Measurements from ENCODE around the gene SPARCL1. TPM values are rescaled to one million over a fixed set of nuclear protein-coding genes. Genes with fewer than 3 reads are reported as not detected.

The SPARCL1 gene
- total and polyA plus RNA-seq, 4 donors = 1.9 to 25.8 (median 13.3) TPM

DNA sequence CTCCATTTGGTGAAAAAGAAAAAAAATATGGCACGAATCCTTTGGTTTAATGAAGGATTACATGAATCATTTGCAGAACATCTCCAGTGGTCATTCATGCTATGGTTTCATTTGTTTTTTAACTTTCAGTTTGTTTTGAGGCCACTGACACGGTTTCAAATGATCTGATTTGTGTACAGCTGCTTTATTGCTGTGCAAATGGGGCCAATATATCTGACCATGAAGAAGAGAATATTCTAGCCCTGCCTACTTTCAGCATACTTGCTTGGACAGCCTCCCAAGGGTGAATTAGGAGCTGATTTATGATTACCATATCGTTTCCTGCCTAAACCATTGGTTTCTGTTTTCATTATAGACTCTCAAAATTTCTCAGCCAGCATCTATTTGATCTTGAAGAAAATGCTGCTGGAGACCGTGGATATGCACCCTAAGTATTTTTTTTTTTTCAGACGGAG lies 30.7 kb downstream of the SPARCL1 start:
- Histone ChIP-seq H3K9me3 (ENCODE audit: control insufficient read depth in 4 of 4, low read length in 3 of 4) (no peaks in the 10 kb centered on the region), H3K27me3 (ENCODE audit: control insufficient read depth in 4 of 4, insufficient read depth in 4 of 4, low read length in 3 of 4) (no peaks in the 10 kb centered on the region), H3K36me3 (ENCODE audit: control insufficient read depth in 4 of 4, insufficient read depth in 3 of 4, low read depth in 1 of 4, low read length in 3 of 4) (no peaks in the 10 kb centered on the region), H3K4me3 (ENCODE audit: low read depth in 1 of 3, low read length in 3 of 3) (no peak overlapping the region), H3K27ac (ENCODE audit: low read depth in 1 of 2, low read length in 2 of 2) (no peak overlapping the region), H3K4me1 (ENCODE audit: control insufficient read depth in 4 of 4, insufficient read depth in 4 of 4, low read length in 3 of 4) (peaks cover 0 to 9% (median 5%) of the 10 kb centered on the region in 4 donors), H3K9ac (ENCODE audit: low read depth in 1 of 2, low read length in 2 of 2) (no peak overlapping the region)
- no peak for DNase-seq (ENCODE audit: low spot score)
- 49% methylated on average over 5 of the region's 5 CpGs for WGBS
- TF ChIP-seq FOXA2 (IDR thresholded peaks at IDR 0.05) = no peak
- no peak for TF ChIP-seq HNF4G (IDR thresholded peaks at IDR 0.05)
- TF ChIP-seq, protein P1, sequence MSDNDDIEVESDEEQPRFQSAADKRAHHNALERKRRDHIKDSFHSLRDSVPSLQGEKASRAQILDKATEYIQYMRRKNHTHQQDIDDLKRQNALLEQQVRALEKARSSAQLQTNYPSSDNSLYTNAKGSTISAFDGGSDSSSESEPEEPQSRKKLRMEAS (IDR thresholded peaks at IDR 0.05) = no peak
- no peak for TF ChIP-seq FOXA1 (IDR thresholded peaks at IDR 0.05)
- no peak for TF ChIP-seq GABPA (IDR thresholded peaks at IDR 0.05 in 1 of 2, conservative IDR thresholded peaks at IDR 0.05 in 1 of 2)
- TF ChIP-seq, protein P2, sequence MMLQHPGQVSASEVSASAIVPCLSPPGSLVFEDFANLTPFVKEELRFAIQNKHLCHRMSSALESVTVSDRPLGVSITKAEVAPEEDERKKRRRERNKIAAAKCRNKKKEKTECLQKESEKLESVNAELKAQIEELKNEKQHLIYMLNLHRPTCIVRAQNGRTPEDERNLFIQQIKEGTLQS (IDR thresholded peaks at IDR 0.05) = no peak

DNA sequence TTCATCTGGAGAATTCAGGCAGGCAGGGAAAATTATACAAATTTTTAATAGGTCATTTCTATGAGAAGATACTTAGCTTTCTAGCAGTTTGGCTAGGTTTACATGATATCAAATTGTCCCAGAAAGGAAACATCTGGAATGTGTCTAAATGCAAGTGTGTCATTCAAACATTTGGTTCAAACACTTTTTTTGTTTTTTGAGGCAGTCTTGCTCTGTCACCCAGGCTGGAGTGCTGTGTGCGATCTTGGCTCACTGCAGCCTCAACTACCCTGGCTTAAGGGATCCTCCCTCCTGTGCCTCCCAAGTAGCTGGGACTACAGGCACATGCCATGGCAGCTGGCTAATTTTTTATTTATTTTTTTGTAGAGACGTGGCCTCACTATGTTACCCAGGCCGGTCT lies 31.6 kb downstream of the SPARCL1 start:
- no peak for DNase-seq (ENCODE audit: low spot score)
- TF ChIP-seq CTCF (IDR thresholded peaks at IDR 0.05; ENCODE audit: low read depth, low read length, missing input control) (no peak), ZBTB33 (IDR thresholded peaks at IDR 0.05) (no peak), FOXA2 (IDR thresholded peaks at IDR 0.05) (no peak), FOXA1 (IDR thresholded peaks at IDR 0.05) (no peak), YY1 (IDR thresholded peaks at IDR 0.05) (no peak), GABPA (IDR thresholded peaks at IDR 0.05 in 1 of 2, conservative IDR thresholded peaks at IDR 0.05 in 1 of 2) (no peak)
- Histone ChIP-seq H3K4me3 (ENCODE audit: low read depth in 1 of 3, low read length in 3 of 3) (no peak overlapping the region), H3K9me3 (ENCODE audit: control insufficient read depth in 4 of 4, low read length in 3 of 4) (no peaks in the 10 kb centered on the region), H3K4me1 (ENCODE audit: control insufficient read depth in 4 of 4, insufficient read depth in 4 of 4, low read length in 3 of 4) (peaks cover 0 to 11% (median 6%) of the 10 kb centered on the region in 4 donors), H3K36me3 (ENCODE audit: control insufficient read depth in 4 of 4, insufficient read depth in 3 of 4, low read depth in 1 of 4, low read length in 3 of 4) (no peaks in the 10 kb centered on the region), H3K9ac (ENCODE audit: low read depth in 1 of 2, low read length in 2 of 2) (no peak overlapping the region), H3K27ac (ENCODE audit: low read depth in 1 of 2, low read length in 2 of 2) (no peak overlapping the region), H3K27me3 (ENCODE audit: control insufficient read depth in 4 of 4, insufficient read depth in 4 of 4, low read length in 3 of 4) (no peaks in the 10 kb centered on the region)
- WGBS = 92% methylated on average over 3 of the region's 3 CpGs

GRCh38 chr4:87497159-87497558 lies 32.0 kb downstream of the SPARCL1 start:
- Histone ChIP-seq H3K9ac (ENCODE audit: low read depth in 1 of 2, low read length in 2 of 2) (no peak overlapping the region), H3K27me3 (ENCODE audit: control insufficient read depth in 4 of 4, insufficient read depth in 4 of 4, low read length in 3 of 4) (no peaks in the 10 kb centered on the region), H3K4me3 (ENCODE audit: low read depth in 1 of 3, low read length in 3 of 3) (no peak overlapping the region), H3K9me3 (ENCODE audit: control insufficient read depth in 4 of 4, low read length in 3 of 4) (no peaks in the 10 kb centered on the region), H3K27ac (ENCODE audit: low read depth in 1 of 2, low read length in 2 of 2) (no peak overlapping the region), H3K4me1 (ENCODE audit: control insufficient read depth in 4 of 4, insufficient read depth in 4 of 4, low read length in 3 of 4) (peaks cover 3 to 14% (median 7%) of the 10 kb centered on the region in 4 donors), H3K36me3 (ENCODE audit: control insufficient read depth in 4 of 4, insufficient read depth in 3 of 4, low read depth in 1 of 4, low read length in 3 of 4) (no peaks in the 10 kb centered on the region)
- 98% methylated on average over 2 of the region's 2 CpGs for WGBS
- DNase-seq (ENCODE audit: low spot score) = no peak
- TF ChIP-seq FOXA1 (IDR thresholded peaks at IDR 0.05) (no peak), SP1 (IDR thresholded peaks at IDR 0.05) (no peak), YY1 (IDR thresholded peaks at IDR 0.05) (no peak), ZBTB33 (IDR thresholded peaks at IDR 0.05) (no peak), TAF1 (conservative IDR thresholded peaks at IDR 0.05) (no peak), GABPA (IDR thresholded peaks at IDR 0.05 in 1 of 2, conservative IDR thresholded peaks at IDR 0.05 in 1 of 2) (no peak), RAD21 (IDR thresholded peaks at IDR 0.05) (no peak)

All from liver (tissue), 9 donors.